ENCODE data around the gene GRID1.

The GRID1 gene

DNA sequence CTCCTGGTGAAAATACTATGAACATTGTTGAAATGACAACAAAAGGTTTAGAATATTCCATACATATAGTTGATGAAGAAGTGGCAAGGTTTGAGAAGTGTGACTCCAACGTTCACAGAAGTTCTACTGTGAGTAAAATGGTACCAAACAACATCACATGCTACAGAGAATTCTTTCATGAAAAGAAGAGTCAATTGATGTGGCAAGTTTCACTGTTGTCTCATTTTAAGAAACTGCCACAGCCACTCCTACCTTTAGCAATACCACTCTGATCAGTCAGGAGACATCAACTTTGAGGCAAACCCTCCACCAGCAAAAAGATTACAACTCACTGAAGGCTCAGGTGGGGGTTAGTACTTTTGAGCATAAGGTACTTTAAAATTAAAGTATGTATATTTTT lies 693.3 kb downstream of the GRID1 start:
- Mint-ChIP-seq H3K27me3 (no peaks in the 10 kb centered on the region), H3K36me3 (no peaks in the 10 kb centered on the region), H3K4me3 (no peak overlapping the region), H3K9me3 (peaks cover 6 to 7% of the 10 kb centered on the region in 2 donors), H3K27ac (no peak overlapping the region), H3K4me1 (no peaks in the 10 kb centered on the region)
- ATAC-seq (replicated peaks) (no peak), DNase-seq (no peak)

DNA sequence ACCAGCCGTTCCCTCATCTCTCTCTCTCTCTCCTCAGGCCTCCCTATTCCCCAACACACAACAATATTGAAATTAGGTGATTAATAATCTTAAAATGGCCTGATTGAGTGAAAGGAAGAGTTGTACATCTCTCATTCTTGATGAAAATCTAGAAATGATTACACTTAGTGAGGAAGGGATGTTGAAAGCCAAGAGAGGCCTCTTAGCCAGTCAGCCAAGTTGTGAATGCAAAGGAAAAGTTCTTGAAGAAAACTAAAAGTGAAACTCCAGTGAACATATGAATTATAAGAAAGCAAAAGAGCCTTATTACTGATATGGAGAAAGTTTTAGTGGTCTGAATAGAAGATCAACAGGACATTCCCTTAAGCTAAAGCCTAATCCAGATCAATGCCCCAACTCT lies 695.1 kb downstream of the GRID1 start:
- ATAC-seq (replicated peaks), result no peak

DNA sequence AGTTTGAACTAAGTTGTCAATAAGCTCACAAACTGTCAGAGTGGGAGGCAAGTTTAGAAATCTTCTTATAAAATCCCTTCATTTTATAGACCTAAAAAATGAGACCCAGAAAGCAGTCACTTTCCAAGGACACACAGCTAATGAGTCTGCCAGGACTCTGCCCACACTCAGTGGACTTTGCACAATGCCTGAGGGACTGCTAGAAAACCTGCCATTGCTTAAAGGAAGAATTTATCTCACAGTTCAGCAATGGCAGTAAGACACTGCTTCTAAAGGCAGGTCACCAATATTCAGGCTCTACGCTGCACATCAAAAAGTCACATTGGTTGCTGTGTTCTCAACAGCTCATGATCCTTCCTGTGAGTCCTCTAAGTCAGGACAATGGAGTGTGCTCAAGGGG lies 698.1 kb downstream of the GRID1 start:
- Mint-ChIP-seq H3K27me3 (no peaks in the 10 kb centered on the region), H3K9me3 (peaks cover 3 to 7% of the 10 kb centered on the region in 2 donors), H3K27ac (no peak overlapping the region), H3K4me3 (no peak overlapping the region), H3K4me1 (no peaks in the 10 kb centered on the region), H3K36me3 (no peaks in the 10 kb centered on the region)
- DNase-seq (no peak), ATAC-seq (replicated peaks) (no peak)

More for the DNA sequence above, 695.1 kb downstream of the GRID1 start:
- Mint-ChIP-seq H3K9me3 (peaks cover 3 to 7% of the 10 kb centered on the region in 2 donors), H3K36me3 (no peaks in the 10 kb centered on the region), H3K27ac (no peak overlapping the region), H3K4me1 (no peaks in the 10 kb centered on the region), H3K4me3 (no peak overlapping the region), H3K27me3 (no peaks in the 10 kb centered on the region)
- no peak for DNase-seq

DNA sequence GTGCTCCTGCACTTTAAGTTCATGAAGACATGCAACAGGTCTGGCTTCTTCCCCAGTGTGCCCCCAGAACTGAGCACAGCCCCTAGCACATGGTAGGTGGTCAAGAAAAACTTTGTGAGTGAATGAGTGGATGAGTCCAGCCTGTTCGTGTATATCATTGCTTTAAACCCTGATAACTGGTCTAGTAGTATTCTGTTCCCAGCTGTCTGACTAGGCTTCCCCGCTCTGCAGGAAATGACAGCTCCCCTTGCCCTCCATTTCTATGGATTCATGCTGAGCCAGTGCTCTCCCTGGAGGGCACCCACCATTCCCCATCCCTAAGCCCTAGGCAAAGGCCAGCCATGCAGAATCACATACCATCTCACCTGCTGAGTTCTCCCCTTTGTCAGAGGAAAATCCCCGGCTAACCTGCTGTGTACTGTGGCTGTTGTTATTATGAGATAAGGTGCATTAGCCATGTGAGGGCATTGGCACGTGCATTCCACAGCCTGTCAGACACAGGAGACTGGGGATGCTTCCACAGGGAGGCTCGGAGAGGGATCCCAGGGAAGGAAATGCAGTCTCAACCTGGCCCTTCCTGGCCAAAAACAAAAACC lies 698.9 kb downstream of the GRID1 start:
- ATAC-seq (replicated peaks) (peak in 1 of 2 donors; percentile 17), DNase-seq (no peak)
- Mint-ChIP-seq H3K36me3 (no peaks in the 10 kb centered on the region), H3K4me1 (no peaks in the 10 kb centered on the region), H3K27ac (no peak overlapping the region), H3K9me3 (peaks cover 3 to 6% of the 10 kb centered on the region in 2 donors), H3K4me3 (no peak overlapping the region), H3K27me3 (no peaks in the 10 kb centered on the region)

DNA sequence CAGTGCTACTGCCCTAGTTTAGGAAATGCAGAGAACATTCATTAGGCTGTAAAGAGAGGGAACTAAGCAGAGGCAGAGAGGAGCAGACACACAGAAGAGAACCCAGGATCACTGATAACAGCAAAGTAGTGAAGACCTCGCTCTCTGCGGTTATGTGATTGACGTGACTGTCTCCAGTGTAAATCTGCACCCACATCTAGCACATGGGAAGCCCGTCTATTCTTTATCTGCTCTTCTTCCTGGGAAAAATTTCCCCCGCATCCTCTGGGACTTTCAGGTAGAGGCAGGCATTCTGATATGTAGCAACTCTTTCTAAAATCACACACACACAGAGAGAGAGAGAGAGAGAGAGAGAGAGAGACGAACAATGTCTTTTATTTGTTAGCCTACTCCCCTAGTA lies 699.6 kb downstream of the GRID1 start:
- peaks cover 0 to 6% of the 10 kb centered on the region in 2 donors for H3K9me3 Mint-ChIP-seq
- H3K4me1 Mint-ChIP-seq, result no peaks in the 10 kb centered on the region
- H3K27ac Mint-ChIP-seq, result no peak overlapping the region
- H3K27me3 Mint-ChIP-seq, result no peaks in the 10 kb centered on the region
- no peak for ATAC-seq (replicated peaks)
- H3K36me3 Mint-ChIP-seq, result no peaks in the 10 kb centered on the region
- DNase-seq, result no peak
- H3K4me3 Mint-ChIP-seq, result no peak overlapping the region

DNA sequence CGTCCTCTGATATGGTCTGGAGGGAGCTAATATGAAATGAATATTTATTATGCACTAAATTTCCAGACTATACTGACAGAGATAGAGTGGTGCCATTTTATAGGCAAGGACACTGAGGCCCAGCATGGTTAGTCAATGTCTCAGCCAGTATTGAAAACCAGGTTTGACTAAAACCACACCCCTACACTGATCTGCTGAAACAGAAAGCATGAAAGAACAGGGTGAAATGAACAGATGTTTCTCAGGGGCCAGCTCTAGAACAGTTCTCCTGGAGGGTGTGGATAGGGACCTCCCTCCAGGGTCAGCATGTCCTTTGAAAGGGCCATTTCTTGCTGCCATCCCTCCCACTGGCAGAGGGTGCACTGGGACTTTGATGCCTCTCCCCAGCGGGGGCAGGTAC lies 700.5 kb downstream of the GRID1 start:
- Mint-ChIP-seq H3K27ac (no peak overlapping the region), H3K9me3 (peaks cover 0 to 6% of the 10 kb centered on the region in 2 donors), H3K36me3 (no peaks in the 10 kb centered on the region), H3K27me3 (no peaks in the 10 kb centered on the region), H3K4me1 (no peaks in the 10 kb centered on the region), H3K4me3 (no peak overlapping the region)
- DNase-seq (no peak), ATAC-seq (replicated peaks) (no peak)

DNA sequence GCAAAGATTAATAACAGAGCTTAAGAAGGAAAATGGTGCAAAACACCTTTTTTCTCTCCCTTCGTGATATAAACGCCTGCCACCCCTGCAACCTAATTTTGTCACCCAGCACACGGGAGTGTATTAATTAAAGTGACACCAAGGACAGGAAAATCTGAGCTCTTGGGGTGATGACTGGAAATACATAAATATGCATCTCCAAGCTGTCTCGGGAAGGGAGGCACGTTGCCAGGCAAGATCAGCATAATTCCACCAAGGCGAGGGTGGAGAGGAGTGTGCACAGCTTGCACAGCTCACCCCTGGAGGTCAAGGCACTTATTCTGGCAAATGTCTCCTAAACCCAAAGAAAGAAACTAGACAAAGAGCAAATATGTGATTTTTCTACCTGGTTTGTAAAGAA lies 700.9 kb downstream of the GRID1 start:
- Mint-ChIP-seq H3K9me3 (peaks cover 0 to 4% of the 10 kb centered on the region in 2 donors), H3K4me1 (no peaks in the 10 kb centered on the region), H3K27ac (no peak overlapping the region), H3K4me3 (no peak overlapping the region), H3K27me3 (no peaks in the 10 kb centered on the region), H3K36me3 (no peaks in the 10 kb centered on the region)
- ATAC-seq (replicated peaks), result no peak
- DNase-seq, result no peak

DNA sequence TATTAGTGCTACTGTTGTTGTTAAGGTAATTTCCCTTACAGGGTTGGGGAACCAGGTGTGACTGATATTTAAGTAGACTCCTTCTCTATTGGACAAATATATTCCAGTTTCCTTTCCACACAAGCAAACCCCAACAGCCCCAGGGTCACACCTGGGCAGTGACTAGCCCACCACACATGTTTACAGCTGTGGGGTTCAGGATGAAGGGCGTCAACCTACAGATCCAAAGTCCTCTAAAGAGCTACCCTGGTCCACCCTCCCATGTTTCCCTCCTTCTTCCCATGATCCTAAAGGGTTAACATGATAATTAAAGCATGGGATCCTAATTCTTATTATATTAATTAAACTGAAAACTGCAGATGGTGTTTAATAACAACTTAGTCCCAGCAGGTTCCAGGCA lies 701.5 kb downstream of the GRID1 start:
- Mint-ChIP-seq H3K4me3 (no peak overlapping the region), H3K27me3 (no peaks in the 10 kb centered on the region), H3K9me3 (peaks cover 0 to 4% of the 10 kb centered on the region in 2 donors)

DNA sequence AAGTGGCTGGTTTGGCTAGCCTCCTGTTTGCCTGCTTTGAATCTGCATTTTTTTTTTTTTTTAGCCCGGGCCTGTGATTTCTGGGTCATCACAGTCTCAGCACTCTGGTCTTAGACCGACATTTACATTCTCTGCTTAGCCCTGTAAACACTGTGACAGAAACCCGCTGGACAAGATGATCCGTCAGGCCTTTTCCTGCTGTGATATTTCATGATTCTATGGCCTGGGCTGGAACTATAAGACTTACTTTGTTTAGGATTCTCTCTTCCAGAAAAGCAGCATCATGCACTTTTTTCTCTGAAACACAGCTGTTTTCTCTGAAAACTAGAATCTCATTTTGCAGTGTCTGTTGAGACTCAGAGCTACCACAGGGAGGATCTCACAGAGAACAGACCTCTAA lies 705.5 kb downstream of the GRID1 start:
- Mint-ChIP-seq H3K27ac (no peak overlapping the region), H3K27me3 (no peaks in the 10 kb centered on the region), H3K36me3 (no peaks in the 10 kb centered on the region), H3K4me3 (no peak overlapping the region), H3K4me1 (no peaks in the 10 kb centered on the region), H3K9me3 (peaks cover 0 to 3% of the 10 kb centered on the region in 2 donors)
- ATAC-seq (replicated peaks) (no peak), DNase-seq (no peak)

More for the DNA sequence above, 701.5 kb downstream of the GRID1 start:
- no peaks in the 10 kb centered on the region for H3K36me3 Mint-ChIP-seq
- no peak overlapping the region for H3K27ac Mint-ChIP-seq
- ATAC-seq (replicated peaks), result no peak
- no peaks in the 10 kb centered on the region for H3K4me1 Mint-ChIP-seq
- DNase-seq, result no peak

DNA sequence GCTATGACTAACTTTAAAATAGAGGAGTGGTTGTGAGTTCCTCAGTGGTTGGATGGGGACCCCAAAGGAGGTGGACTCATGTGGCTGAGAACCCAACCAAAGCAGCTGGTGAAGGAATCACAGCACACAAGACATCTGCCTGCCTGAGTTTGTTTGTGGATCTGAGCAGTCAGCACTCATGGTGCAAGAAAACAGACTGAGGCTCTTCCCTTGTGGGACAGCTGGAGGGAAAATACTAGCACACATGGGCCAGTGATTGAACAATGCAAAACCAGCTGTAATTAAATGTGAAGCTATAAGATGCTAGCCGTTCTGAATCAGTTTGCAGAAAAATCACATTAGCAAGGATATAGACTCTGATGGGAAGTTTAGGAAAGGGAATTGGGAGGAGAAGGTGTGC lies 707.3 kb downstream of the GRID1 start:
- H3K9me3 Mint-ChIP-seq, result peaks cover 0 to 4% of the 10 kb centered on the region in 2 donors
- DNase-seq, result no peak
- no peaks in the 10 kb centered on the region for H3K4me1 Mint-ChIP-seq
- H3K27me3 Mint-ChIP-seq, result no peaks in the 10 kb centered on the region
- H3K36me3 Mint-ChIP-seq, result no peaks in the 10 kb centered on the region
- no peak for ATAC-seq (replicated peaks)
- H3K4me3 Mint-ChIP-seq, result no peak overlapping the region
- no peak overlapping the region for H3K27ac Mint-ChIP-seq

DNA sequence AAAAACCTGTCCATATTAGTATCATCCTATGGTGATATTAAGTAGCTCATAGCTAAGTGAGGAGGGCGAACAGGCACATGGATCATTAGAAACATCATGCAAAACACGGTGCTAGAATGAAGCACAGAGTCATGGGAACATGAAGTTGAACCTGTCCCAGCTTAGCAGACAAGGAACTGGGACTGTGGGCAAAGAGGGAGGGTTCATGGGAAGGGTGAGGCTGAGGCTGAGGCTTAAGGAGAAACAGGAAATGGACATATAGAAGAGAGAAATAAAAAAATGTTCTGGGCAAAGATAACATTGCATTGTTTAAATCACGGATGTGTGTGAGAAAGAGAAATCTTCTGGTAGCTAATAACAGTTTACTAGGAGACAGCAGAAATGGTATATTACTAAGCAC lies 708.1 kb downstream of the GRID1 start:
- Mint-ChIP-seq H3K36me3 (no peaks in the 10 kb centered on the region), H3K4me1 (no peaks in the 10 kb centered on the region), H3K4me3 (no peak overlapping the region), H3K27ac (no peak overlapping the region), H3K27me3 (no peaks in the 10 kb centered on the region), H3K9me3 (peaks cover 0 to 4% of the 10 kb centered on the region in 2 donors)
- DNase-seq, result no peak
- no peak for ATAC-seq (replicated peaks)

DNA sequence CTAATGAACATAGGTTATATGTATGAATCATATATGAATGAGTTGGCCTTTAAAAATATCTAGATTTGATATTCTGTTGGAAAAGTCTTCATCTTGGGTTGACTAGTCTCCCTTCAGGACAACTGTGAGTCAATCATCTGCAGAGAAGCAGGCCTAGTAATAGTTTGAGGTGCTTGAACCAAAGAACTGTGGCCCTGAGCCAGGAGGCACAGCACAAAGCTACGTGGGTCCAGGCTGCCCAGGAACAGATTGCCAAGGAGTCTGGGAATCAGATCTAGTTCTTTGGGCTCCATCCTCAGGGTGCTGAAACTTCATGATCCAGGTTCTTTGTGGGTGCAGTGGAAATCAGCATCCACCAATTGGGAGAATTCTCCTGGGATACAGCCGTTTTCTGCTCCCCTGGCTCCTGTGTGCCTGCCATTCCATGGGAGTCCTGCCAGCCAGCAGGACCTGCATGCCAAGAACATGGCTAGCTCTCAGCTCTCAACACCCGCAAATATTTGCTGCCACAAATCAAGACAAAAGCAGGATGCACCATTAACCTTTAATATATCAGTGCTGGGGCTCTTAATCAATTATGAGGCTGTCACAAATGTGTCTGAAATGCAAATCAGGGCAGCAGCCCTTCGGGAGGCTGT lies 709.0 kb downstream of the GRID1 start:
- Mint-ChIP-seq H3K36me3 (no peaks in the 10 kb centered on the region), H3K27ac (no peak overlapping the region), H3K4me1 (no peaks in the 10 kb centered on the region), H3K4me3 (no peak overlapping the region), H3K27me3 (no peaks in the 10 kb centered on the region), H3K9me3 (peaks cover 0 to 2% of the 10 kb centered on the region in 2 donors)
- ATAC-seq (replicated peaks) (no peak), DNase-seq (no peak)

DNA sequence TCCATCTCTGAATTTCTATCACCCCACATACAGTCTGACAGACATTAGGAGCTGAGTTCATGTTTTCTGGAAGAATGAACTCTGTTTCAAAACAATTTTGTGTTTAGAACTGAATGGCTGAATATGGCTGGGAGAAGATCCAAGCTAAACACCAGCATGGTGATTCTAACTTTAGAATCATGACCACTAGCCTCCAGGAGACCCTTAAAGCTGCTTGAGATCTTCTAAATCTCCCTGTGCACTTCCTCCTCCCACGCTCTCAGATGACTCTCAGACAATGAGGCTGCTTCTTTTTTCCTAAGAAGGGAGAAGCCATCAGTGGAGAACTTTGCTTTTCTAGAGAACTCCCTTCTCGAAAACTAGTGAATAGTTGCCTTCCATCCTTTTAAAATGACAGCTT lies 711.2 kb downstream of the GRID1 start:
- no peak overlapping the region for H3K4me3 Mint-ChIP-seq

DNA sequence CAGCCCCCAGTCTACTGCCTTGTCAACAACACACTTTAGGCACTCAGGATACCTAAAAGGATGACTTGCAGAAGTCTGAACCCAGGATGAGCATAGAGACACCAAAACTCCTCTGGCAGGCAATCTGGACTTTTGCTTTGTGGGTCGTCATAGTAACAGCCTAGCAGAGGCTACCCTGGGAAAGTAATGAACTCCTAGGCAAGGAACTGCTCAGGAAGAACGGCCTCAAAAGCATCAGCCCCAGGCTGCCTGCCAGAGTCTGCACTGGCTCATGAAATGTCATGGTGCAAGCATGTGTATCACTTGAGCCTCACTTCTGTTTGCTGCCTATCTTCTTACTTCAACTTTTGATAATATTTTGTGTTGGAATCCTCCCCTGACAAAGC lies 715.1 kb downstream of the GRID1 start:
- no peak for ATAC-seq (replicated peaks)
- H3K4me3 Mint-ChIP-seq, result no peak overlapping the region
- H3K9me3 Mint-ChIP-seq, result peaks cover 0 to 4% of the 10 kb centered on the region in 2 donors
- no peaks in the 10 kb centered on the region for H3K4me1 Mint-ChIP-seq
- no peak for DNase-seq
- no peaks in the 10 kb centered on the region for H3K27me3 Mint-ChIP-seq
- H3K36me3 Mint-ChIP-seq, result no peaks in the 10 kb centered on the region
- no peak overlapping the region for H3K27ac Mint-ChIP-seq

More for the DNA sequence above, 711.2 kb downstream of the GRID1 start:
- no peak for DNase-seq
- H3K27ac Mint-ChIP-seq, result no peak overlapping the region
- peaks cover 0 to 2% of the 10 kb centered on the region in 2 donors for H3K9me3 Mint-ChIP-seq
- H3K36me3 Mint-ChIP-seq, result no peaks in the 10 kb centered on the region
- no peaks in the 10 kb centered on the region for H3K4me1 Mint-ChIP-seq
- ATAC-seq (replicated peaks), result no peak
- H3K27me3 Mint-ChIP-seq, result no peaks in the 10 kb centered on the region

DNA sequence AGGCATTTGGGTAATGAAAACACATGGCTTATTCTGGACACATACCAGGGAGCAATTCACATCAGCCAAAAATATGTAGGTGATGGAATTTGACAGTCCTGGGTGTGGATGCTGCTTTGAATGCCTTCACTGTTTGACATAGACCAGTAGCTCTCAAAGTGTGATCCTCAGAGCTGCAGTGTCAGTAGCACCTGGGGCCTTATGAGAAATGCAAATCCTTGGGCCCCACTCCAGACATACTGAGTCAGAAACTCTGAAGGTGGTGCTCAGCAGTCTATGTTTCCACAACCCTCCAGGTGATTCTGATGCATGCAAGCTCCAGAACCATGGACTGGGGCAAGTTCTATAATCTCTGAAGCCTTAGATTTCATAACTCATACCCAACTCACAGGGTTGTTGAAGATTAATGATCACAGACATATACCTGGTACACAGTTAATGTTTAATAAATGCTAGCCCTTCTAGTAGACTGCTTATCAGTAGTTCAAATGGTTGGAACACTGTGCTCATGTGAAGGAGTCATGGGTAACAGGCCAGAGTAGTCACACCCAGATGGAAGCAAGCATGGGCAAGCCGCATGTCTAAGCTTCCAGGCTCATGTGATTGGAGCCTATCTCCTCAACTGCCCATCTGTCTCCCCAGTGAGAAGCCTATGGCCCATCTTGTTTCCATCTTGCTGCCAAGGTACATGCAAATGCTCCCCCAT lies 715.7 kb downstream of the GRID1 start:
- no peak overlapping the region for H3K27ac Mint-ChIP-seq
- no peaks in the 10 kb centered on the region for H3K27me3 Mint-ChIP-seq
- H3K4me1 Mint-ChIP-seq, result no peaks in the 10 kb centered on the region
- no peaks in the 10 kb centered on the region for H3K36me3 Mint-ChIP-seq
- ATAC-seq (replicated peaks) (no peak), DNase-seq (no peak)
- H3K4me3 Mint-ChIP-seq, result no peak overlapping the region
- H3K9me3 Mint-ChIP-seq, result peaks cover 0 to 4% of the 10 kb centered on the region in 2 donors
